HG03196 (cell line): Measurements from ENCODE around the gene TNFRSF14.
A peak's percentile ranks its signal among the peaks of the same experiment; 100 is the strongest.
"Not testable (repeated sequence)": the region's sequence is repeated elsewhere in the genome, so short reads cannot be mapped to it uniquely, and the experiment has no call there.

Source experiments
- ATAC-seq: cut with Tn5 transposase; IDR thresholded peaks from one replicate; pipeline ENCODE4 v1.9.1; 2021; ENCODE audit not compliant: unreplicated experiment

Gene TNFRSF14

DNA sequence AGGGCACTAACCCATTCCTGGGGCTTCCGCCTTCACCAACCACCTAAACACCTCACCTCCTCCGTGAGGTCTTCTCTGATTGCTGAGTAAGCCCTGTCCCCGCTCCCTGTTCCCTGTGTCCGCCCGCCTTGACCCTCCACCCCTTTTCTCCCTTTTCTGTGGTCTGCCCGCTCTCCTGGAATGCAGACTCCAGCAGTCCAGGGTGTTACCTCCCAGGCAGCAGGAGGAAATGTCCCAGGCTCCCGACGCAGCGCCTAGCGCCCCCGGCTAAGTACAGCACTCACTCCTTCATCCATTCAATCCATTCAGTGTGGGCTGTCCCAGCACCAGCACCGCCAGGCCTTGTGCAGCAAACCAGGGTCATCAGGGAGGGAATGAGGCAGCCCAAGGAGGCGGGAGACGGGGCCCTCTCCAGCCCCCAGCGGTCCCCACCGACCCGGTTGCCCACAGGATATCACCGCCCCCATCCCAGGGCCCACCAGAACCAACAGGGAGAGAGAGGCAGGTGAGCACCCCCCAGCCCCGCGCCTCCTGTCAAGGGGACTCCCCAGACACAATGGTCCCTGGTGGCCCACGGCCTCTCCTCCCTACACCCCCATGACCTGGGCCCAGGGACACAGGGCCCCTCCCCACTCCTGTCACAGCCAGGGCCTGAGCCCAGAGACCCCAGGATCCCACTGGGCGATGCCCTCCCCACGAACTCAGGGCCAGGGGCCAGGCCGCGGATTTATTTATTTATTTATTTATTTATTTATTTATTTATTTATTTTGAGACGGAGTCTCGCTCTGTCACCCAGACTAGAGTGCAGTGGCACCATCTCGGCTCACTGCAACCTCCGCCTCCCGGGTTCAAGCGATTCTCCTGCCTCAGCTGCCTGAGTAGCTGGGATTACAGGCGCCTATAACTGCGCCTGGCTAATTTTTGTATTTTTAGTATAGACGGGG is 10.2 kb downstream of the TNFRSF14 start:
- no peak for ATAC-seq

DNA sequence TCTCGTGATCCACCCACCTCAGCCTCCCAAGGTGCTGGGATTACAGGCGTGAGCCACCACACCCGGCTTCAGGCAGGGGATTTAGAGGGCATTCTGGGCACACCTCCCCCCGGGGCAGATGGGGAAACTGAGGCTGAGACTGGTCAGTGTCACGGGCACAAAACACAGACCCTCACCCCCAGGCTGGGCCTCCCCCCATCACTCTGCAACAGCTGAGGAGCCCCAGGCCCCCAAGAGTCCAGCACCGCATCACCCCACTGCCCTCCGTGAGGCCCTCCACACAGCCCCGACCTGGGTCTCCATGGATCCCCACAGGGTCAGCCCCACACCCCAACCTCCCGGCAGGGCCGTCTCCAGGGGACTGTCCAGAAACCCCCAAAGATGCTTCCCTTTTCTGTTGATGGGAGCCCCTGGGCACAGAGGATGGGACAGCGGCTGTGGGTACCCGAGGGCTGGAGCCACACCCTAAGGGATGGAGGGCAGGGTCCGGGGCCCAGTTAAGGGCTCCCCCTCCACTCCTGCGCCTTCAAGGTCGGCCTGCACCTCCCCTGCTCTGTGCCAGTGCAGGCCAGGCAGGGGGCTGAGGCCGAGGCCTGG is 11.0 kb downstream of the TNFRSF14 start:
- no peak for ATAC-seq

DNA sequence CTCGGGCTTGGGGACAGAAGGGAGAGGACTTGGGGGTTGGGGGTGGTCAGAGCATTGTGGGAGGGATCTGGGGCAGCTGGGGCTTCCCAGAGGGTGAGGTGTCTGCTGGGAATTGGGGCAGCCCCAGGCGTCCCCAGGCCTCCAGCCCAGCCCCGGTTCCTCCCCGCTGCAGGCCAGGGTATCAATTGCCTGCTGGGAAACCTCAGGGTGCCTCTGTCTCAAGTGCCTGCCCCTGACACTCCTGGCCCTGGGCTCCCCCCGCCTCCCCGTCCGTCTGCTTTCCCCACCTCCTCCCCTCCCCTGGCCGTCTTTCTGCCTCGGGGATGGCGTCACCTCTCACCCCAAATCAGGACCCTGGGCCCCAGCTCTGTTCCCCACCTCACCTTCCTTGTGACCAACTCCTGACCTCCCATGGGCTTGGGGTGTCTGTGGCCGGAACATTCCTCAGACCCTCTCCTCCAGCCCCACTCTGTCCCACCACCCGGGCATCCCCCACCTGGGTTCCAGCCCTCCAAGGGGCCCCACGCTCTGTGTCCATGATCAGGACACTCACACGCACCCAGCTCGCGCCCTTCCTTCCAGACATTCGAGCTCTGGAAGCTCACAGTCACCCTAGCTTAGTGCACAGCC is 12.1 kb downstream of the TNFRSF14 start:
- not testable (repeated sequence) for ATAC-seq

DNA sequence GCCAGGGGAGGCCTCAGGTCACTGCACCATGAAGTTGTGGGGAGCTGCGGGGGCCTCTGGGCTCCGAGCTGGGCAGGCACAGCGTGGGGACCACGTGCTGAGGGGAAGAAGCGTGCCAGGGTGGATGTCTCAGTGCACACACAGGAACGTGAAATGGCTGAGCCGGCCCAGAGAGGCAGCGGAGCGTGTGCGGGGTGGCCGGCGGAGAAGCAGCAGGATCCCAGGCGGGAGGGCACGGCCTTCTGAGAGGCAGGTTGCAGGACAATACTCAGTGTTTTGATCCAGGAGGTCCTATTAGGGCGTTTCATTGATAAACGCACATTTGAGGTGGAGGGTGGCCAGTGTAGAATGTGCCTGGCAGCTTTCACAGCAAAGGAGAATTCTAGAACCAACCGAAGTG is 12.9 kb downstream of the TNFRSF14 start:
- no peak for ATAC-seq

DNA sequence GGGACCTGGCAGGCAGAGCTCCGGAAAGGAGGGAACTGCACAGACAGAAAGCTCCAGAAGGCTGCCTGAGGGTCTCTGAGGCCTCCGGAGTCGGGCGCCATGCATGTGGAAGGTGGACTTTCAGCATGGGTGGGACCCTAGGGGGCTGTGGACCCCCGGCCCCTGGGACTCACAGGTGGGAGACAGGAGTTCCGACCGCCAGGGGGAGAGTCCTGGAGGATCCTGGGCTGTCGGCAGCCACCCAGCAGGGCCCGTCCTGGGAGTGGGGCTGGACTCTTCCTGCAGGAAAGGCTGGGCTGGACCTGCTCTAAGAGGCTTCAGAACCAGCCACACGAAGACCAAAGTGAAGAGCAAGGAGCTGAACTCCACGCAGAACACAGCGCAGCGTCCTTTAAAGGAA is 13.5 kb downstream of the TNFRSF14 start:
- not testable (repeated sequence) for ATAC-seq

DNA sequence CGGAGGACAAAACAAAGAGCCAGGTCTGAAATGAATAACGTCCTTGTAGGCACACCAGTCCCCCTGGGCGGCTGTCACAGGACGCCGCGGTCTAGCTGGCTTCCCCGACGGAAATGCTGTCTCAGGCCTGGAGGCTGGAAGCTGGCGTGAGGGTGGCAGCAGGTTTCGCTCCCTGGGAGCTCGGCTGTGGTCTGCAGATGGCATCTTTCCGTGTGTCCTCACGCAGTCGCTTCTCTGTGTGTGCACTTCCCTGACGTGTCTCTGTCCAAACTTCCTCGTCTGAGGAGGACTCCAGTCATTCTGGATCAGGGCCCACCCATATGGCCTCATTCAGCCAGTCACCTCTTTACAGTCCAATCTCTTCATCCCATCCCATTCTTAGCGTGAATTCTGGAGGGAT is 14.2 kb downstream of the TNFRSF14 start:
- ATAC-seq = no peak

DNA sequence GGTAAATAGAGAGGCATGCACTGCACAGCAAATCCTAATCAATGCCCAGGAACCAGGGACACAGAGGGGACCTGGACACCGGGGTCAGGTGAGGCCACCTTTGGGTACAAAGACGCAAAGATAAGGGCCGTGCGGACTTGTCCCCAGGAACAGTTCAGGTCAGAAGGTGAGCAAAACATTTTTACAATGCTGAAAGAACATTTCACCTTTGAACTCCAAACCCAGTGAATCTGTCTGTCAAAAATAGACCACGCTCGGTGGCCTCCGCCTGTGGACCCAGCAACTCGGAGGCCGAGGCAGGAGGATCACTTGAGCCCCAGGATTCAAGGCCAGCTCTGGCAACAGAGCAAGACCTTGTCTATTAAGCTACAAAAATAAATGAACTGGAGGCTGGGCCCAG is 15.2 kb downstream of the TNFRSF14 start:
- no peak for ATAC-seq

- ATAC-seq = no peak
Observed at GRCh38 chr1:2573250-2573920, 17.2 kb downstream of the TNFRSF14 start.

DNA sequence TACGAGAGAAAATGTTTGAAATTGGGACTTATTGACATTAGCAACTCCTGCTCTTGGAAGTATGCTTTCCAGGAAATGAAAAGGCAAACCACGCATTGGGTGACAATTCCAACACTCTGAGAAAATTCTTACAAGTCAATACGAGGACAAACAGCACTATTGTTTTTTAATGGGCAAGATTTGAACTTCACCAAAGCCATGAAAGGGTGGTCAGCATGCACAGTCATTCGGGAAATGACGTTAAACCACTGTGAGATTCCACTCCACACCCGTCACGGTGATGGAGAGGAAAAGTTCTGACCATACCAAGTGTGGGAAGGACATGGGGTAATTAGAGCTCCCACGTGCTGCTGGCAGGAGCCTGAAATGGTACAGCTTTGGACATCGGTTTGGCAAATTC is 18.2 kb downstream of the TNFRSF14 start:
- no peak for ATAC-seq

DNA sequence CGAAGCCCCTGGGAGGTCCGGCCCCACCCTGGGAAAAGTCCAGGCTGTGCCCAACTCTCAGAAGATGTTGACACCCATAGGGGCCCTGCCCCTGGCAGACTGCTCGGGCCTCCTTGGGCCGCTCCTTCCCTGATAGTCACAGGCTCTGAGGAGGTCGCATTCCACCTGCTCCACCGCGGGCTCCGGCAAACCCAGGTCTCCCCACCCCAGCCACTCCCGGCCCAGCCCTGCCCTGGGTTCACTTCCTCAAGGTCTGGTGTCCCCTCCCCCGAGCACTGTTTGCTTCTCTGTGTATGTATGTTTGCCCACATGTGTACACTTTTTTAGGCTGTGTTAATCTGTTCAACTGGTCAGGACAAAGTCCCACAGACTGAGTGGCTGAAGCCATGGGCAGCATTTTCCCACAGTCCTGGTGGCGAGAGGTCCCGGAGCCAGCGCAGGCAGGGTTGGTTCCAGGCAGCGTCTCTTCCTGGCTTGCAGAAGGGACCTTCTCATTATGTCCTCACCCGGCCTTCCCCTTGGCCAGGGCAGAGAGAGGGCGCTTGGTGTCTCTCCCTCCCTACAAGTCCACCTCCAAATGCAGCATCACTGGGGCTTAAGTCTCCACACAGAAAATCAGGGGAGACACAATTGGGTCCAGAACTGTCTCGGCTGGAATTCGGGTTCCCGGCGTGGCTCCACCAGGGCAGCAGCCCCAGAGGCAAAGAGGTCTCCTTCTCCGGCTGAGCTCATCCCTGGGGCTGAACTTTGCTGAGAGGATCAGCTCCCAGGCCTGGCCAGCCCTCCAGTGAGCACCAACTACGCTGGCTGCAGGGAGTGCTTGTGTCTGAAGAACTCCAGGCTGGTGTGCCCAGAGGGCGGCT is 19.9 kb downstream of the TNFRSF14 start:
- ATAC-seq = no peak

DNA sequence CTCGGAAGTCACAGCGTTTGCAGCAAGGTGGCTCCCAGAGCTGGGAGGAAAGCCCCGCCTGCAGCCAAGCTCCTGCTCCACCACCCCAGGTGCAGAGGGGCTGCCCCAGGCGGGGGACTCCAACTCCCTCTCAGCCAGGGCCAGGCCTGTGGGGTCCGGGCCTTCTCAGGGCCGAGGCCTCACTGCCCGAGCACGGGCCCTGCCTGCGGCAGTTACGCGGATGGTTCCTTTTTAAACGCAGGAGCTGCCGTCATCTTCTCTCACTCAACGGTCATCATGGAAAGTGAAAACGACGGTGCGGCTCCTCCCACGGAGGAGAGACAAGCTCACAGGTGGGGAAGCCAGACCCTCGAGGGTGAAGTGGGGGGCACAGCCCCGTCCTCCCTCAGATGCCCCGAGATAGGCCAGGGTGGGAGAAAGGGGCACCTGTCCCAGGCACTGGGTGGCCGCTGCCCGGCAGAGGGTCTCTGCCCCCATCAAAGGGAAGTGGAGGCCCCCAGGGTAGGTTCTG is 21.4 kb downstream of the TNFRSF14 start:
- peak; percentile 30 for ATAC-seq

DNA sequence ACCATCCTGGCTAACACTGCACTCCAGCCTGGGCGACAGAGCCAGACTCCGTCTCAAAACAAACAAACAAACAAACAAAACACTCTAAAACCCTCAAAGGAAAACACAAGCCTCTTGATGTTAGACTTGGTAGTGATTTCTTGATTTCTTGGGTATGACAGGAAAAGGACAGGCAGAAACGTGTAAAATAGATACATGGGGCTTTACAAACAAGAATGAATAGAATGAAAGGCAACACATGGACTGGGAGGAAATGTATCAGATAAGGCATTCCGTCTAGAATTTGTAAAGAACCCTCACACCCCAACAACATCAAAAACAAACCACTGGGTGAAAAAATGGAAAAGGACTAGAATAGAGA is 22.6 kb downstream of the TNFRSF14 start:
- ATAC-seq = no peak

- ATAC-seq = no peak
Observed at GRCh38 chr1:2580691-2581090, 24.5 kb downstream of the TNFRSF14 start.

GRCh38 chr1:2582391-2582790 is 26.2 kb downstream of the TNFRSF14 start:
- no peak for ATAC-seq

- ATAC-seq = no peak
Observed at GRCh38 chr1:2583331-2583791, 27.2 kb downstream of the TNFRSF14 start.

DNA sequence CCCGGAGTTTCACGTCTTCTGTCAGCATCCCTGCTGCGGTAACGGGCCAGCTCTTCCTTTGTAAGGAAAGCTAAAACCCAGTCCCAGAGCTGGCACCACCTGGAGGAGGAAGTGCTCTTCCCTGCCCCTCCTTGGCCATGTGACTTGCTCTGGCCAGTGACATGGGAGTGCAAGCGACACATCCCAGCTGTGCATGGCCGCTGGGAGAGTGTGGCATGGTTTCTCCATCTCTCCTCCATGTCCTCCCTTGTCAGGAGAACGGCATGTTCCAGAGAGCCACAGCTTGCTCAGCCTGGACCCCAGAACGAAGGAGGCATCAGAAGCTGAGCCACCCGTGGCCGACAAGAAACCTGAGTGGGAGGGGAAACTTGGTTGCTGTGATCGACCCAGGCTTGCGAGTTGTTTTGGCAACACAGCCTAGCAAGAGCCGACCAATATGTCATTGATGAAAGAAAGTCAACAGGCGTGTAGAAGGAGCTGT is 27.7 kb downstream of the TNFRSF14 start:
- no peak for ATAC-seq

DNA sequence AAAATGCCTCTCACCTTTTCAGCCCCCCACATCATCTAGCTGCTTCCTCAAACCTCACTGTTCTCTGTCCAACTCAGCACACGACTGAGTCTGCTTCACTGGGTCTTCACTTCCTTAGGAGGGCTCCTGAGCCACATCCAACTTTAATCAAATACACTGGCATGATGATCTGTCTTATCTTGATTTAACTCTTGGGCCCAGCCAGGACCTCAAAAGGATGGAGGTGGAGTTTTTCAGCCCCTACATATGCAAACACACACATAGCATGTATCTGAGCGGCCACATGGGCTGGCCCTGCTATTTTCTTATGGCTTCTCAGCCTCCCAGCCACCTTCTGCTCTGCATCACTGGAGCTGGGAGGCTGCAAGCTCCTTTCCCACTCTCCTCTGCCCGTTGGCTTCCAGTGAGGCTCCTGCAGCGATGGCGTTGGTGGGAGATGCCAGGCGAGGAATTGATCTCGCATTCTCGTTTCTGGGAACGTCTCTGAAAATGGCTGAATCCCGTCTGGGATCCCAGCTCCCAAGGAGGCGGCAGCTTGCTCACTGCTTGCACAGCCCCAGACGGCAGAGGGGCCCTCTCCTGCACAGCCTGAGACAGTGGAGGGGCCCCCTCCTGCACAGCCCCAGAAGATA is 28.6 kb downstream of the TNFRSF14 start:
- ATAC-seq = no peak

GRCh38 chr1:2585318-2586092 is 29.3 kb downstream of the TNFRSF14 start:
- ATAC-seq = peak; percentile 46
